GM18498 (cell line): ENCODE results near the gene ANKMY1.
"Not testable (repeated sequence)": the region's sequence is repeated elsewhere in the genome, so short reads cannot be mapped to it uniquely, and the experiment has no call there.

Source experiments
- ATAC-seq: cut with Tn5 transposase; IDR thresholded peaks from one replicate; pipeline ENCODE4 v1.9.1; 2021; ENCODE audit warnings: mild to moderate bottlenecking, moderate library complexity; ENCODE audit not compliant: unreplicated experiment

Gene ANKMY1

DNA sequence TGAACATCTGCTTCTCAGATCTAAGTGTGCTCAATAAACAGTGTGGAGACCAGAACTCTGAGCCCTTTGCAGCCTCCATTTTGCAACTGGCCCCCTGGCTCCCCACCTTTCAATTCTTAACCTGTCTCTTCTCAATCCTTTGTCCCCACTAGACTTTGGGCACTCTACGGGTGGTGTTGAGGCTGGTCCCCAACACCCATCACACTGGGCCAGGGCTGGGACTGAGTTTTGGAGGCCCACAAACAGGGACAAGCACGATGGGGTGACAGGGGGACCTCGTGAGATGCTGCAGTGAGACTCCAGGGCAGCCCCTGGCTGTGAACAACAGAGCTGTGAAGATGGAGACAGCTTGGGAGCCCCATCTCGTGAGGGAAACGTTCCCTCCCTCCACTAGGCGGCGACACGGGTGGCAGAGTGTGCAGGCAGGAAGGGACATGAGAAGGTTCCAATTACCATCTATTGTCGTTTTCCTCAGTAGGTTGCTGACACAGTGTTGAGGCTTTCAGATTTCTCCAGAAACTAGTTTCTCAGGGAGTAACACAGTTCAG is 1.2 kb downstream of the ANKMY1 start:
- ATAC-seq: no peak

DNA sequence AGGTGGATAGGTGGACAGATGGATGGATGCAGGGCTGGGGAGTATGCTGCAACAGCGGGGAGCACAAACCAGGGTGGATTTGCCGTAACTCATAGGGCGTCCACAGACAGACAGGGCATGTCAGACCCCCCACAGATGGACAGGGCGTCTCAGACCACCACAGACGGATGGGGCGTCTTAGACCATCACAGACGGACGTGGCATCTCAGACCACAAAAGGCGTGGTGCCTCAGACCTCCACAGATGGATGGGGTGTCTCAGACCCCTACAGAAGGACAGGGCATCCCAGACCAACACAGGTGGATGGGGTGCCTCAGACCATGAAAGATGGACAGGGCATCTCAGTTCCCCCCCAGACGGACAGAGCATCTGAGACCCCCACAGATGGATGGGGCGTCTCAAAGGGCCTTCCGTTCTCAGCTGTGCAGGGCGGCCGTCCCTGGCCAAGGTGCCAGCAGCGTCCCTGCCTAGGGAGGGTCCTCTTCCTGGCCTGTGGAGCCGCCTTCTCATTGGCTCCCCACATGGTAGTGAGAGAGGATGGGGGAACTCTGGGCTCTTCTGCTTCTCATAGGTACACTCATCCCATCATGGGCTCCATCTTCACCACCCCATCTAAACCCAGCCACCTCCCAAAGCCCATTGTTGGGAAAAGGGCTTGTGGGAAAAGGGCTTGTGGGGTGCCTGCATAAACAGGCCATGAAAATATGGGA is 2.1 kb downstream of the ANKMY1 start:
- ATAC-seq: no peak

DNA sequence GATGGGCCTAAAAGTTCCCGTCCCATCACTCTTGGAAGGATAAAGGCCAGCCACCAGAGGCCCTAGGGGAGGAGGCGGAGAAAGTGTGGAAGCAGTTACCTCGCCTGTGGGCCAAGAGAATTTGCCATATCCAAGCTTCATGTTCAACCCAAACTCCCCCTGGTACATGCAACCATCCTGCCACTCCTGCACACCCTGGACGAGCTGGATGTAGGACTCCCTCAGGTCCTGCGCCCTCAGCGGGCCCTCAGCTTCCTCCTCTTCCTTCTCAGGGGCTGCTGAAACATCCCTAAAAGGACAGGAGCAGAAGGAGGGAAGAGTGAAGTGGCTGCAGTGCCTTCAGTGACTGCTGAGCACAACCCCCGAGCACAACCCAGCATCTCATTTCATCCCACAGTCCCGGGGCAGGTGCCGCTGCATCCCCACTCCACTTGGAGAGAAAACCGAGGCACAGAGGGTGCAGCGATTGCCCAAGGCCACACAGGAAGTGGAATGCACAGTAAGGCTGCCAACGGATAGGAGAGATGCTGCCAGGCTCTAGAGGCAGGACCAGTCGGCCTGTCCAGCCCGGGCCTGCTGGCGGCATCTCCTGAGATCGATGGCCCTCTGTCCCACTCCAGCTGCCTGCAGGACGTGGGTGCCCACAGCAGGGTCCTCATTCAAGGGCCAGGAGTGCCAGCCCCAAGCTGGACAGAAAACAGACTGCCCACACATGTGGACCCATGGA is 2.9 kb downstream of the ANKMY1 start:
- ATAC-seq: no peak

DNA sequence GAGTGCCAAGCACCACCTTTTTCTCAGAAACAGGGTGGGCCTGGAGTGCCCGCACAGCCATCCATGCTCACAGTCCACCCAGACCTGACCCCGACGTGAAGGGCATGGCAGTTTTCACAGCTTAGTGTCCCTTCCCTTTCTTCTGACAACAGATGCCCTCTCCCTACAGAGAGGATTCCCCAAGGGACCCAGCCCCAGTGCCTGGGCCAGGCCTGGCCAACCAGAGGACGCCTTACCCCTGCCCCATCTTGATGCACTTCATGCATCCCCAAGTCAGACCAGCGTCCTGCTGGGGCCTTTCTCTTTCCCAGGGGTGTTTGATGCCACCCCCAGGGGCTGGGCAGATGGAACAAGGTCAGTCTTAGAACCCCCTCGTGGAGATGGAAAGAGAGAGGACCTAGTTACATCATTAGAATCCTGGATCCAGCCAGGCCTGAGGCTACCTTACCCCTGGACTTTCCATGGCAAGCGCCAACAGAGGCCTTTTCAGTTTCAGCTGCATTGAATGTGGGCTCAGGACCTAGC is 3.8 kb downstream of the ANKMY1 start:
- ATAC-seq: no peak

DNA sequence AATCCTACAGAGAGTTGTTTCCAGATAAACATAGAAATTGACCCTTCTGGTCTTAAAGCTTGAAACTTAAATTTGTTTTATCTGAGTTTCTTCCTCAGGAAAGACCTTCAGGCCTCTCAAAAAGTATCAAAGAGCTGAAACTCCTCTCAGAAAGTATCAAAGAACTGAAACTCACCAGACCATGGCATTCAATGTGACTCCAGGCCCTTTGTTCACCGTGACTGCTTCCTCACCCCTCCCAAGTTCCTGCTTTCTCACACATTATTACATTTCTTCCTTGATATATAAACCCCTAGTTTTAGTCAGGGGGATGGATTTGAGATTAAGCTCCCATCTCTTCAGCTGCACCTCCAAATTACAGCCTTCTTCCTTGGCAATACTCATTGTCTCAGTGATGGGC is 6.0 kb downstream of the ANKMY1 start:
- ATAC-seq: no peak

DNA sequence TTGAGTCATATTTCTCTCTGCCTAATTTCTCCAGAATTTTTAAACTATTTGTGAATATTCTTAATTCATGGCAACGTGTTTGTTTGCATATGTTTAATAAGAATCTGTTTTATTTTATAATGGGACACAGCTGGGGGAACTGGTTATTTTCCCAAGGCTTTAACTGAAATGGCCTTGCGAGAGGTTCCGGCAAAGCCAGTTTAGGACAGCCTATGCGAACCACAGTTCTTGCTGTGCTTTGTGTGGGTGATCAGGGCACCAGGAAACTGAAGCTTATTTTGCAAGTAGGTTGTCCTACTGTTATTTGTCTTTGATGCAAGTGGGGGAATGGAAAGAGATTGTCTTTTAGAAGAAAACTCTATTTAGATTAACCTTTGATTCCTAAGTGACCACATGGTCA is 6.5 kb downstream of the ANKMY1 start:
- ATAC-seq: no peak

DNA sequence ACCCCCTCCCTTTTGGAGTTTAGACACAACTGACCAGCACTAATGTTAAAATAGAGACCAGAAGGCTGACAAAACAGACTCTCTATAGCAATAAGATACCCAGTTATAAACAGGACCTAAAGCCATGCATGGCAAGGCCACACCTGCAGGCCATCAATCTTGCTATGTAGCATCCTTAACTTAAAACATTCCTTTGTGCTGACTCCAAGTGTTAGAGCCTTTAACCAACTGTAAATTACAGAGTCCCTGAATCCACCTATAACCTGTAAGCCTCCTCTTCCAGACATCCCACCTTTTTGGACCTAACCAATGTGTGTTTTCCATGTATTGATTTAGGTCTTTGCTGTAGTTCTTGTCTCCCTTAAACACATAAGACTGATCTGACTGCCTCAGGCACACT is 17.9 kb downstream of the ANKMY1 start:
- ATAC-seq: no peak

DNA sequence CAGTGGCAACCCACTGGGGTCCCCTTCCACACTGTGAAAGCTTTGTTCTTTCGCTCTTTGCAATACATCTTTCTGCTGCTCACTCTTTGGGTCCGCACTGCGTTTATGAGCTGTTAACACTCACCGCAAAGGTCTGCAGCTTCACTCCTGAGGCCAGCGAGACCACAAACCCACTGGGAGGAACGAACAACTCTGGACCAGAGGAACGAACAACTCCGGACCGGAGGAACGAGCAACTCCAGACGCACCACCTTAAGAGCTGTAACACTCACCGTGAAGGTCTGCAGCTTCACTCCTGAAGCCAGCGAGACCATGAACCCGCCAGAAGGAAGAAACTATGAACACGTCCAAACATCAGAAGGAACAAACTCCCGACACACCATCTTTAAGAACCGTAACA is 18.7 kb downstream of the ANKMY1 start:
- ATAC-seq: not testable (repeated sequence)

DNA sequence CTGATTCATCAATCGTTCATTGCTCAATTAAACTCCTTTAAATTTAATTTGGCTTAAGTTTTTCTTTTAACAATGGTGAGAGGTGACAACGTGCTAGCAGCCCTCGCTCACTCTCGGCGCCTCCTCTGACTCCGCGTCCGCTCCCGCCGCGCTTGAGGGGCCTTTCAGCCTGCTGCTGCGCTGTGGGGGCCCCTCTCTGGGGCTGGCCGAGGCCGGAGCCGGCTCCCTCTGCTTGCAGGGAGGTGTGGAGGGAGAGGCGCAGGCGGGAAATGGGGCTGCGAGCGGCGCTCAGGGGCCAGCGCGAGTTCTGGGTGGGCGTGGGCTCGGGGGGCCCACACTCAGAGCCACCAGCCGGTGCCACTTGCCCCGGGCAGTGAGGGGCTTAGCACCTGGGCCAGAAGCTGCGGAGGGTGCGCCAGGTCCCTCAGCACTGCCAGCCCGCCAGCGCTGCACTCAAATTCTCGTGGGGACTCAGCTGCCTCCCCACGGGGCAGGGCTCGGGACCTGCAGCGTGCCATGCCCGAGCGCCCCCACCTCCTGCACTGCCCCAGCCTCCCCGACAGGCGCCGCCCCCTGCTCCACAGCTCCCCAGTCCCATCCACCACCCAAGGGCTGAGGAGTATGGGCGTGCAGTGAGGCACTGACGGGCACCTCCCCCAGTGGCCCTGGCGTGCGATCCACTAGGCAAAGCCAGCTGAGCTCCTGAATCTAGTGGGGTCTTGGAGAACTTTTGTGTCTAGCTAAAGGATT is 19.6 kb downstream of the ANKMY1 start:
- no peak for ATAC-seq

DNA sequence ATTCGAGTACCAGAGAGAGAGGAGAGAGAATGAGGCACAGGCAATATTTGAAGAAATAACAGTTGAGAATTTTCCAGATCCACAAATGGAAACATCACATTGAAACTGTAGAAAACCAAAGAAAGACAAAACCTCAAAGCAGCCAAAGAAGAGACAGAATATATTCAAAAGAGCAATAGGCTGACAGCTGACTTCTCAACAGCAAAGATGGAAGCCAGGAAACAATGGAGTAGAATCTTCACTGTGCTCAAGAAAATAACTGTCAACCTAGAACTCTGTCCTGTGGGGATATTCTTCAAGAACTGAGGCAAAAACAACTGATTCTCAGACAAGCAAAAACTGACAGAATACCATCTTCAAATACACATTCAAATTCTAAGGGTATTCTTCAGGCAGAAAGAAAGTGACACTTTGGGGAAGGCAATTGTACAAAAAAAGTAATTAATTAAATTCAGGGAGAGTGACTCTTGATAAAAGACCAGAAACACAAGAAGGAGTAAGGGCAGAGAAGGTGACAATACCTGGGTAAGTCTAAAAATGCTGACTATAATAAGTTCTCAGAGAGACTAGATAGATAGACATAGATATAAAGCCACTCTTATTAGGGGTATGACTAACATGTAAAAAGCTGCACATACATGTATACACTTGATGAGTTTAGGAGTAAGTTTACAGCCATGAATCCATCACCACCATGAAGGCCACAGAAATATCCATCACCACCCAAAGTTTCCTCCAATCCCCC is 25.6 kb downstream of the ANKMY1 start:
- ATAC-seq: no peak

DNA sequence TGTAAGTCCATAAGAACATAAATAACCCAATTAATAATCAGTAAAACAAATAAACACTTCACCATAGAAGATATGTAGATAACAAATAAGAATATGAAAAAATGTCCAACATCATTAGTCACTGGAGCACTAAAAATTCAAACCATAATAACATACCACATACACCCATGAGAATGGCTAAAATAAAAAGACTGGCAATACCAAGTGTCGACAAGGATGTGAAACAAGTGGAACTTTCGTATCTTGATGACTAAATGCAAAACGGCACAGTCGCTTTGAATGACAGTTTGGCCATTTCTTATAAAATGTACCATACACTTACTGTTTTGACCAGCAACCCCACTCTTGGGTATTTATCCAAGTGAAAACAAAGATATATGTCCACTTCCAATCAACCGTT is 26.8 kb downstream of the ANKMY1 start:
- ATAC-seq: no peak

DNA sequence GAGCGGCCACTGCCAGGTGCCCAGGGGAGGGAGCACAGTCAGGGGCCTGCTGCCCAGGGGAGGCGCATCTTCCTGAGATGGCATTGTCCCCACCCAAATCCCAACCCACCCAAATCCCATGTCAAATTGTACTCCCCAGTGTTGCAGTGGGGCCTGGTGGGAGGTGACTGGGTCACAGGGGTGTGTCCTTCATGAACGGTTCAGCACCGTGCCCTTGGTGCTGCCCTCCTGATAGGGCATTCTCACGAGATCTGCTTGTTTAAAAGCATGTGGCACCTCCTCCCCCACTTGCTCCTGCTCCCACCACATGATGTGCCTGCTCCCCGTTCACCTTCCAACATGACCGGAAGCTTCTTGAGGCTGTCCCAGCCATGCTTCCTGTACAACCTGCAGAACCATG is 27.6 kb downstream of the ANKMY1 start:
- ATAC-seq: no peak

DNA sequence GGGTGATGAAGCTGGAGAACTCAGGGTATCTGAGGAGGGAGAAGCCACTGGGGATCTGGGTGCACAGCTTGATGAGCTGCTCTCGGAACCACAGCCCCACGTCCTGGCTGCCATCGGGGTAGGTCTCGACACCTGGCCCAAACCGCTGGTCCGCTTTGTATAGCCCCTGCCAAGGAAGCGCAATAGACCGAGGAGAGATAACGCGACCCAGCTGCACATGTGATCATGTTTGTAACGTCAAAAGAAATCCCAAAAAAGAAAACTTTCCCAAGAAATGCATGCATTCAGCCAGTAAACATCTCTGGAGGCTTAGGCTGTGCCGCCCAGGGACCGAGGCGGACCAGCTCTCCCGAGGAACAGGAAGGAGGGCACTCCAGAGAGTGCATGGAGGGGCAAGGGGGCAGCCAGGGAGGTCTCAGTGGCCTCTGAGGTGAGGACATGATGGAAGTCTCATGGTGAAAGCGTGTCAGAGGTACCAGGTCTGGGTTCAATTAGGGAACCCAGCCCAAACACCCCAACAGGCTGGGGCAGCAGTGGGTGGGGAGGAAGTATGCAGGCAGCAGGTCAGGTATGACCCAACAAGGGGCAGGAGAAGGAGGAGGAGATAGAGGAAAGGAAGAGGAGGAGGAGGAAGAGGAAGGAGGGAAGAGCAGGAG is 28.3 kb downstream of the ANKMY1 start:
- no peak for ATAC-seq

DNA sequence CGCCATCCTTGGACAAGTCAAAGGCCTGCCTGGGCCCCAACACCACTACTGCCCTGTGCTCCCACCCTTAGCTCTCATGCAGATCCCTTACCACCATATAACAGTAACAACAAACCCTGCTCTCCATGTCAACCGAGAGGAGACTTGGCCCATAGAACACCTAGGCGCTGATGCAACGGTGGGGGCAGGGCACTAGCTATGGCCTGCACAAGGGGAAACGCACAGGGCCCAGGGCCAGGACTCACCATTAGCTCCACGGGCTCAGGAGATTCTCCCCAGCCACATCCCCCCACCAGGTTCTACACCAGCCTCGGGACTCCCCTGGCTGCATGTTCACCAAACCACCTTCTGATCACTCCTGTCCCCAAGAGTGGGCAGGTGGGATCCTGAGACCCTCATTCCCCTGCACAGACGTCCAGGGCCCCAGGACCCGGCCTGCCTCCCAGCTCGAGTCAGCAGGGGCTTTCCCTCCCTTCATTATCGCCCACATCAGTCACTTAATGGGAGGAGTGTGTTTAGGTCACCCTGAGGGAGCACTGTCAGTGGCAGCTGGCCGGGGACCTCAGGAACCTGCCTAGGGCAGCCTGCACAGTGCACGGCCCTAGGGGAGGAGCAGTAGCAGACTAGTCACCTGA is 29.3 kb downstream of the ANKMY1 start:
- no peak for ATAC-seq

DNA sequence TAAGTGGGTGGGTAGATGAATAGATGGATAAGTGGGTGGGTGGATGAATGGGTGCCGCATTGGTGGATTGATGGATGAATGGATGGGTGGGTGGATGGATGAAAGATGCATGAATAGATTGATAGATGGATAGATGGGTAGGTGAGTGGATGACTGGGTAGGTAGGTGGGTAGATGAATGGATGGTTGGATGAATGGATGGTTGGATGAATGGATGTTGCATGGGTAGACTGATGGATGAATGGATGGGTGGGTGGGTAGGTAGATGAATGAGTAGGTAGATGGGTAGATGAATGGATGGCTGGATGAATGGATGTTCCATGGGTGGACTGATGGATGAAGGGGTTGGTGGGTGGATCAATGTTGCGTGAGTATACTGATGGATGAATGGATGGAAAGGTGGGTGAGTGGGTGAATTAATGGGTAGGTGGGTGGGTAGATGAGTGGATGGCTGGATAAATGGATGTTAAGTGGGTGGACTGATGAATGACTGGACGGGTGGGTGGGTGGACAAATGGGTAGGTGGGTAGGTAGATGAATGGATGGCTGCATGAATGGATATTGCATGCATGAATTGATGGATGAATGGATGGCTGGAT is 30.5 kb downstream of the ANKMY1 start:
- ATAC-seq: no peak

DNA sequence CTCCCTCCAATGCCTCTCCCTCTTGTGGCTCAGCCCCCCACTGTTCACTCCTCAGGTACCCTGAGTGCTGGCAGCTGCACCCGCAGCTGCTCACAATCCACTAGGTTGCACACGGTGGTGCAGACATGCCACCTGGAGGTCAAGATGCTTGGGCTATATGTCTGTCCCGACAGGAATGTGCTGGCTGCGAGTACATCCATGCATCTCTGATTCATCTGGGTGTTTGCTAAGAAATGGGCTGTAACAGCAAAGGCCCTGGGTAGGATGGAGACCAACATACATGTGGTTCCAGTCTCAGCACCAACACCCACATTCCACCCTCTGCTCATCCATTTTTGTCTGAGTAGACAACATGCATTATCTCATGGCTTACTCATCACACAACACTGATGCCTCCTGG is 31.3 kb downstream of the ANKMY1 start:
- no peak for ATAC-seq

DNA sequence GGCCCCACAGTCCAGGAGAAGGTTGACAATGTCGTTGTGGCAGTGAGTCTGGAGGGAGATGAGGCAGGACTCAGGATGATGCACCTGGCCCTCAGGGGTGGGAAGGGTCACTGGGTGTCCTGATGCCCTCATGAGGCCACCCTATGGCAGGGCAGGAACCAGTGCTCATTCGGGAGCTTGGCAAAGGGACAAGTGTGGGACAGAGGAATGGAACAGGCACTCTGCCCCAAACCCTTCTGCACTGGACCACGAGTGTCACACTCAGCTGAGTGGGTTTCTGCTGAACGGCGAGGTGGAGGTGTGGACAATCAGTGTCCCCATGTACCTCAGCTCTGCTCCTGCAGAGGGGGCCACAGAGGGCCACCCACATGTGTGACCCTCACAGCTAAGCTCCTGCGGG is 32.0 kb downstream of the ANKMY1 start:
- ATAC-seq: no peak

DNA sequence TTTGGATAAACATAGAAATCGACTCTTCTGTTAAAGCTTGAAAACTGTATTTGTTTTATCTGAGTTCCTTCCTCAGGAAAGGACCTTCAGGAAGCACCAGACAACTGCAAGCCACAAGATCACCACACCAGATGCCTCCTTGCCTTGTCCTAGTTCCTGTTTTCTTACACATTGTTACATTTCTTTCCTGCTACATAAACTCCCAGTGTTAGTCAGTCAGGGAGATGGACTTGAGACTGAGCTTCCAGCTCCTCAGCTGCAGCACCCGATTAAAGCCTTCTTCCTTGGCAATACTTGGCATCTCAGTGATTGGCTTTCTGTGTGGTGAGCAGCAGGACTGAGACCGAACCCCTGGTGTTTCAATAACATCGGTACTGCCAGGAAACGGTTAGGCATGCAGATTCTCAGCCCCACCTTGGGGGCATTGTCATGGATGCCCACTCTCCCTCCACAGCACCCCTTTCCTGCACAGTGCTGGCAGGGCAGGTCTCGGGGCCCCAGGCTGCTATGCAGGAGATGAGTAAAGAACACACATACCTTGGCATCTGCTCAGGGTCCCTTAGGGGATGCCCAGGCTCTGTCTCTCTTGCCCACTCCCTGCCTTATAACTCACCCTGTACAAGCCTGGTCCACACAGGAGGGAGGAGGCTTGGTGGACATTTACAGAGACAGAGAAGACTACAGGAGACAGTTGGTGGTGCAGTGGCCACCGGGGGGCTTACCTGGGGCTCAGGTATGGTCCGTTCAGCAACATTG is 32.6 kb downstream of the ANKMY1 start:
- no peak for ATAC-seq
